Measurements from ENCODE around the gene TCOF1. TPM values are rescaled to one million over a fixed set of nuclear protein-coding genes. Genes with fewer than 3 reads are reported as not detected.

Gene TCOF1
- polyA plus RNA-seq, 1 donor (not counting 4 experiments of a cell fraction or from before 2014, with no cell fraction given): 13.6 TPM

DNA sequence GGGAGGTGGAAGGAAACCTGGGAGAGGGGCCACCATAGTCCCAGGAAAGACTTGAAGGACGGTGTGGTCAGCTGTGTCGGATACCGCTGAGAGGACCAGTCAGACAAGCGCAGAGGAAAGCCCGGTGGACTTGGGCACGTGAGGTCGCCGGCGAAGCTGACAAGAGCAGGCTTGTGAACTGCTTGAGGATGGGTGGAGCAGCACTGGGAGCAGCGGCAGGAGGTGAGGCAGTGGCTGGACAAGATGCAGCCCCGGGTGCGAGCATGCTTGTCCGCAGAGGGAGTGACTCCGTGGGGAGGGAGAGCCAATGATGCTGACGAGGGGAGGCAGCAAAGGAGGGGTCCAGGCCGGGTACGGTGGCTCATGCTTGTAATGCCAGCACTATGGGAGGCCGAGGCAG lies 73.6 kb downstream of the TCOF1 start:
- Histone ChIP-seq H3K4me3 (ENCODE audit: control insufficient read depth in 2 of 3, extremely low read depth in 1 of 3, insufficient read depth in 2 of 3, low read depth in 1 of 3, low read length in 3 of 3) (peak overlapping the region in 1 of 3 experiments; percentile 32), H3K9ac (ENCODE audit: control insufficient read depth, extremely low read depth, insufficient read depth, low read length) (no peak overlapping the region), H2AFZ (ENCODE audit: control insufficient read depth, low read length) (peak overlapping the region; percentile 75), H3K9me1 (ENCODE audit: control insufficient read depth, extremely low read depth, insufficient read depth, low read length) (no peaks in the 10 kb centered on the region), H4K20me1 (ENCODE audit: control insufficient read depth, extremely low read depth, insufficient read depth, low read length) (no peaks in the 10 kb centered on the region), H3K4me2 (ENCODE audit: control insufficient read depth, extremely low read depth, insufficient read depth, low read depth, low read length) (peak overlapping the region; percentile 62), H3K27ac (ENCODE audit: control insufficient read depth, insufficient read depth, low read length) (no peak overlapping the region), H3K9me3 (ENCODE audit: control insufficient read depth, low read depth, low read length) (no peaks in the 10 kb centered on the region), H3K4me1 (ENCODE audit: control insufficient read depth, extremely low read depth, insufficient read depth, low read length) (peaks cover 19% of the 10 kb centered on the region), H3K27me3 (ENCODE audit: control insufficient read depth, extremely low read depth, insufficient read depth, low read length) (no peaks in the 10 kb centered on the region), H3K36me3 (ENCODE audit: control insufficient read depth in 2 of 2, extremely low read depth in 1 of 2, insufficient read depth in 2 of 2, low read length in 2 of 2) (no peaks in the 10 kb centered on the region), H3K79me2 (ENCODE audit: control insufficient read depth, insufficient read depth, low read length) (no peaks in the 10 kb centered on the region)
- DNase-seq (ENCODE audit: low read depth, low spot score) (no peak), FAIRE-seq (no peak)
- dilution Hi-C loops (cut with MboI; ENCODE audit: extremely low pct_ligation_motif_present, low sequenced_read_pairs): no loop called here
- TF ChIP-seq EZH2 (IDR thresholded peaks at IDR 0.05; ENCODE audit: low read length): no peak
- TF ChIP-seq, protein P1, sequence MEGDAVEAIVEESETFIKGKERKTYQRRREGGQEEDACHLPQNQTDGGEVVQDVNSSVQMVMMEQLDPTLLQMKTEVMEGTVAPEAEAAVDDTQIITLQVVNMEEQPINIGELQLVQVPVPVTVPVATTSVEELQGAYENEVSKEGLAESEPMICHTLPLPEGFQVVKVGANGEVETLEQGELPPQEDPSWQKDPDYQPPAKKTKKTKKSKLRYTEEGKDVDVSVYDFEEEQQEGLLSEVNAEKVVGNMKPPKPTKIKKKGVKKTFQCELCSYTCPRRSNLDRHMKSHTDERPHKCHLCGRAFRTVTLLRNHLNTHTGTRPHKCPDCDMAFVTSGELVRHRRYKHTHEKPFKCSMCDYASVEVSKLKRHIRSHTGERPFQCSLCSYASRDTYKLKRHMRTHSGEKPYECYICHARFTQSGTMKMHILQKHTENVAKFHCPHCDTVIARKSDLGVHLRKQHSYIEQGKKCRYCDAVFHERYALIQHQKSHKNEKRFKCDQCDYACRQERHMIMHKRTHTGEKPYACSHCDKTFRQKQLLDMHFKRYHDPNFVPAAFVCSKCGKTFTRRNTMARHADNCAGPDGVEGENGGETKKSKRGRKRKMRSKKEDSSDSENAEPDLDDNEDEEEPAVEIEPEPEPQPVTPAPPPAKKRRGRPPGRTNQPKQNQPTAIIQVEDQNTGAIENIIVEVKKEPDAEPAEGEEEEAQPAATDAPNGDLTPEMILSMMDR (optimal IDR thresholded peaks at IDR 0.05 in 1 of 3, IDR thresholded peaks at IDR 0.05 in 1 of 3, conservative IDR thresholded peaks at IDR 0.05 in 1 of 3; ENCODE audit: extremely low read depth in 1 of 3, insufficient read depth in 2 of 3, low read length in 3 of 3): no peak

DNA sequence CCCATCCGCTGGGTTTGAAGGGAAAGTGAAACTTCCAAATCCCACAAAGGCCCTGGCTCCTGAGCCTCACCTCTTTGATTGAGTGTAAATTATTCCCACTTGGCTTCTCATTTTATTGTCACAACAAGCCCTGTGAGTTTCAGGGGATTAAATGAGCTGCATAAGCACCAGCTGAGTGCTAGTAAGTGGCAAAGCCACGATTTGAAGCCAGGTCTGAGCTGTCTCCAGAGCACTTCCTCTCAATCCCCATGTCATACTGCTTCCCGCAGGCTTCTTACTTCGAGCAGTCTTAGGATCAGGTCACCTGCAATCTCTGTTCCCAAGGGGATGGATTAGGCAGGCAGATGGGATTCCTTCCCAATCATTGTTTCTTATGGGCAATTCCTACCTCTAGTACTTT lies 74.1 kb downstream of the TCOF1 start:
- H2AFZ ChIP-seq (ENCODE audit: control insufficient read depth, low read length): peak overlapping the region; percentile 75
- no peaks in the 10 kb centered on the region for H3K9me1 ChIP-seq (ENCODE audit: control insufficient read depth, extremely low read depth, insufficient read depth, low read length)
- dilution Hi-C loops (cut with MboI; ENCODE audit: extremely low pct_ligation_motif_present, low sequenced_read_pairs): no loop called here
- no peaks in the 10 kb centered on the region for H3K36me3 ChIP-seq (ENCODE audit: control insufficient read depth in 2 of 2, extremely low read depth in 1 of 2, insufficient read depth in 2 of 2, low read length in 2 of 2)
- H3K9ac ChIP-seq (ENCODE audit: control insufficient read depth, extremely low read depth, insufficient read depth, low read length): no peak overlapping the region
- H3K9me3 ChIP-seq (ENCODE audit: control insufficient read depth, low read depth, low read length): no peaks in the 10 kb centered on the region
- H3K4me3 ChIP-seq (ENCODE audit: control insufficient read depth in 2 of 3, extremely low read depth in 1 of 3, insufficient read depth in 2 of 3, low read depth in 1 of 3, low read length in 3 of 3): peak overlapping the region in 1 of 3 experiments; percentile 32
- FAIRE-seq: no peak
- DNase-seq (ENCODE audit: low read depth, low spot score): no peak
- H3K79me2 ChIP-seq (ENCODE audit: control insufficient read depth, insufficient read depth, low read length): no peaks in the 10 kb centered on the region
- TF ChIP-seq, protein P1 (optimal IDR thresholded peaks at IDR 0.05 in 1 of 3, IDR thresholded peaks at IDR 0.05 in 1 of 3, conservative IDR thresholded peaks at IDR 0.05 in 1 of 3; ENCODE audit: extremely low read depth in 1 of 3, insufficient read depth in 2 of 3, low read length in 3 of 3): no peak
- TF ChIP-seq EZH2 (IDR thresholded peaks at IDR 0.05; ENCODE audit: low read length): no peak
- no peak overlapping the region for H3K27ac ChIP-seq (ENCODE audit: control insufficient read depth, insufficient read depth, low read length)
- peak overlapping the region; percentile 62 for H3K4me2 ChIP-seq (ENCODE audit: control insufficient read depth, extremely low read depth, insufficient read depth, low read depth, low read length)
- no peaks in the 10 kb centered on the region for H3K27me3 ChIP-seq (ENCODE audit: control insufficient read depth, extremely low read depth, insufficient read depth, low read length)
- H3K4me1 ChIP-seq (ENCODE audit: control insufficient read depth, extremely low read depth, insufficient read depth, low read length): peaks cover 24% of the 10 kb centered on the region
- H4K20me1 ChIP-seq (ENCODE audit: control insufficient read depth, extremely low read depth, insufficient read depth, low read length): no peaks in the 10 kb centered on the region

All from keratinocyte (primary cell).